Measurements from ENCODE around the gene SLC6A6. TPM values are rescaled to one million over a fixed set of nuclear protein-coding genes. Genes with fewer than 3 reads are reported as not detected.

The SLC6A6 gene
- total and polyA plus RNA-seq, 2 donors (not counting 1 experiment from before 2014, with no cell fraction given) = 8.9 to 24.0 TPM

DNA sequence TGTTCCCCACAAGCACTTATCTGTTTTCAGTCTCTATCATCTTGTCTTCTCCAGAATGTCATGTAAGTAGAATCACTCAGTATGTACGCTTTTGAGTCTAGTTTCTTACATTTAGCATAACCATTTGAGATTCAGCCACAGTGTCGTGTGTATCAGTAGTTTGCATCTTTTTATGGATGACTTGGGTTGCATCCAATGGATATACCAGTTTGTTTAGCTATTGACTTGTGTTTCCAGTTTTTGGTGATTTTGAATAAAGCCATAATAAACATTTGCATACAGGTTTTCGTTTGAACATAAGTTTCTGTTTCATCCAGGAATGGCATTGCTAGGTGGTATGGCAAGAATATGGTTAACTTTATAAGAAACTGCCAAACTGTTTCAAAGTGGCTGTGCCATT is 125.7 kb downstream of the SLC6A6 start:
- Histone ChIP-seq H3K36me3 (ENCODE audit: control insufficient read depth, insufficient read depth, low read length) (no peaks in the 10 kb centered on the region), H3K27me3 (ENCODE audit: control insufficient read depth, insufficient read depth, low read length) (no peaks in the 10 kb centered on the region), H3K9me3 (ENCODE audit: control insufficient read depth, insufficient read depth, low read depth, low read length) (no peaks in the 10 kb centered on the region), H3K9ac (ENCODE audit: insufficient read depth, low read length) (no peak overlapping the region), H3K4me1 (ENCODE audit: control insufficient read depth, extremely low read depth, insufficient read depth, low read length) (no peaks in the 10 kb centered on the region), H3K79me2 (ENCODE audit: control insufficient read depth, insufficient read depth, low read length) (no peaks in the 10 kb centered on the region), H3K4me2 (ENCODE audit: extremely low read depth, insufficient read depth, low read length) (no peak overlapping the region), H3K27ac (ENCODE audit: insufficient read depth, low read length) (no peak overlapping the region), H4K20me1 (ENCODE audit: control insufficient read depth, extremely low read depth, insufficient read depth, low read length) (no peaks in the 10 kb centered on the region), H3K4me3 (replicated peaks in 1 of 4; ENCODE audit: control extremely low read depth in 1 of 4, insufficient read depth in 1 of 4, low read depth in 3 of 4, low read length in 4 of 4) (no peak overlapping the region), H2AFZ (ENCODE audit: low read length) (no peak overlapping the region)
- no peak for TF ChIP-seq EZH2 (IDR thresholded peaks at IDR 0.05; ENCODE audit: low read length, missing control alignments)
- TF ChIP-seq, protein P1, sequence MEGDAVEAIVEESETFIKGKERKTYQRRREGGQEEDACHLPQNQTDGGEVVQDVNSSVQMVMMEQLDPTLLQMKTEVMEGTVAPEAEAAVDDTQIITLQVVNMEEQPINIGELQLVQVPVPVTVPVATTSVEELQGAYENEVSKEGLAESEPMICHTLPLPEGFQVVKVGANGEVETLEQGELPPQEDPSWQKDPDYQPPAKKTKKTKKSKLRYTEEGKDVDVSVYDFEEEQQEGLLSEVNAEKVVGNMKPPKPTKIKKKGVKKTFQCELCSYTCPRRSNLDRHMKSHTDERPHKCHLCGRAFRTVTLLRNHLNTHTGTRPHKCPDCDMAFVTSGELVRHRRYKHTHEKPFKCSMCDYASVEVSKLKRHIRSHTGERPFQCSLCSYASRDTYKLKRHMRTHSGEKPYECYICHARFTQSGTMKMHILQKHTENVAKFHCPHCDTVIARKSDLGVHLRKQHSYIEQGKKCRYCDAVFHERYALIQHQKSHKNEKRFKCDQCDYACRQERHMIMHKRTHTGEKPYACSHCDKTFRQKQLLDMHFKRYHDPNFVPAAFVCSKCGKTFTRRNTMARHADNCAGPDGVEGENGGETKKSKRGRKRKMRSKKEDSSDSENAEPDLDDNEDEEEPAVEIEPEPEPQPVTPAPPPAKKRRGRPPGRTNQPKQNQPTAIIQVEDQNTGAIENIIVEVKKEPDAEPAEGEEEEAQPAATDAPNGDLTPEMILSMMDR (conservative IDR thresholded peaks at IDR 0.05 in 1 of 2, IDR thresholded peaks at IDR 0.05 in 1 of 2; ENCODE audit: low read depth in 1 of 2, low read length in 2 of 2) = no peak
- no peak for DNase-seq (ENCODE audit: low read depth in 2 of 2)

DNA sequence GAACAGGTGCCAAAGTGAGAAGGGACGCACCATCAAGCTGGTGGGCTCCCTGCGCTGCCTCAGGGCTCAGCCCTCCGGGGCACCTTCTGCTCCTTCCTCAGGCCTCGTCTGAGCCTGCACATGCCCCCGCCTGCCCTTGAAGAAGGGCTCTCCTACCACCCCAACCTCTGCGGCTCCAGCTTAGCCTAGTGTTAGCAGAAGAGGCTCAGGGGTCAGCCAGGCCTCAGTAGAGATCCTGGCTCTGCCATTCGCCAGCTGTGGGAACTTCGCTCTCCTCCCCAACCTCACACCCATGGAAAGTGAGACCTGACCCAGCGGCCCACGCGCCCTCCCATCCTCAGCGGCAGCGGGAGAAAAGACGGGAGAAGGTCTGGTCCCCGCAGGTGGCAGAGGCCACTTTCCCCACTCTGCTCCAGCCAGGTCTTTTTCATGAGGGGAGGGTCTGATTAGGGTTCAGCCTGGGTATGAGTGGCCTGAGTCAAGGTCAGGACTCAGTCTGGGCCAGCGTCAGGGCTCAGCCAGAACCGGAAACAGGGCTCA is 129.5 kb downstream of the SLC6A6 start:
- Histone ChIP-seq H4K20me1 (ENCODE audit: control insufficient read depth, extremely low read depth, insufficient read depth, low read length) (no peaks in the 10 kb centered on the region), H2AFZ (ENCODE audit: low read length) (no peak overlapping the region), H3K9ac (ENCODE audit: insufficient read depth, low read length) (no peak overlapping the region), H3K79me2 (ENCODE audit: control insufficient read depth, insufficient read depth, low read length) (no peaks in the 10 kb centered on the region), H3K4me2 (ENCODE audit: extremely low read depth, insufficient read depth, low read length) (no peak overlapping the region), H3K4me3 (replicated peaks in 1 of 4; ENCODE audit: control extremely low read depth in 1 of 4, insufficient read depth in 1 of 4, low read depth in 3 of 4, low read length in 4 of 4) (no peak overlapping the region), H3K4me1 (ENCODE audit: control insufficient read depth, extremely low read depth, insufficient read depth, low read length) (no peaks in the 10 kb centered on the region), H3K27ac (ENCODE audit: insufficient read depth, low read length) (no peak overlapping the region), H3K36me3 (ENCODE audit: control insufficient read depth, insufficient read depth, low read length) (no peaks in the 10 kb centered on the region), H3K9me3 (ENCODE audit: control insufficient read depth, insufficient read depth, low read depth, low read length) (no peaks in the 10 kb centered on the region), H3K27me3 (ENCODE audit: control insufficient read depth, insufficient read depth, low read length) (no peaks in the 10 kb centered on the region)
- no peak for DNase-seq (ENCODE audit: low read depth in 2 of 2)
- no peak for TF ChIP-seq EZH2 (IDR thresholded peaks at IDR 0.05; ENCODE audit: low read length, missing control alignments)
- TF ChIP-seq, protein P1 (conservative IDR thresholded peaks at IDR 0.05 in 1 of 2, IDR thresholded peaks at IDR 0.05 in 1 of 2; ENCODE audit: low read depth in 1 of 2, low read length in 2 of 2) = no peak

DNA sequence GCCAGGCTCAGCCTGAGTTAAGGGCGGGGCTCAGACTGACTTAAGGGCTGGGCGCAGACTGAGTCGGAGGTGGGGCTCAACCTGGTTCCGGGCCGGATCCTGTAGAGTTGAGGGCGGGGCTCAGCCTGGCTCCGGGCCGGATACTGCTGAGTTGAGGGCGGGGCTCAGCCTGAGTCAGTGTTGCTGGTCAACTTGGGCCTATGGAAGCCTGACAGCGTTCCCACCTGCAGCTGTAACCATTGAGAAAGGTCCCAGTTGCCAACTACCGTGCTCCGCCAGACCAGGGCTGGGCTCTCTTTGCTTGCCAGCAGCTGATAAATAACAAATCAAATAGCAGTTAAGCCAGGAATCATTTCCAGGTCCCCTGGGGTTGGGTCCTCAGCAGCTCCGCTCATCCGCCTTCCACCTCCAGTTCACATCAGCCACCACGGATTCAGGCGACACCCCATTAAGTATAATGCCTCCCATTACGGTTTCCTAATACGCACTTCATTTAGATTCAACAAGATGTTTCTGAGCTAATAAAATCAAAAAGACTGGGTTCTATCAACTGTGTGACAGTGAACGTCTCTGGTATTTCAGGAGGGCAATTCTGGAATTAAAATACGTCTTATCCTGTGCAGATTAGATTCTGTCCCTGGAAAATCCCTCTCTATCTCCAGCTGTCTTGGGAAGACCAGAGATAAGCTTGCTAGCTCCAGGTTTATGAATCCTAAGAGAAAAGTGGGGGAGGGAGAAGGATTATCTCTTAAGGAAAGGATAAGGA is 130.5 kb downstream of the SLC6A6 start:
- TF ChIP-seq, protein P1 (conservative IDR thresholded peaks at IDR 0.05 in 1 of 2, IDR thresholded peaks at IDR 0.05 in 1 of 2; ENCODE audit: low read depth in 1 of 2, low read length in 2 of 2) = no peak
- TF ChIP-seq EZH2 (IDR thresholded peaks at IDR 0.05; ENCODE audit: low read length, missing control alignments) = no peak

More for the DNA sequence above, 130.5 kb downstream of the SLC6A6 start:
- no peak overlapping the region for H3K4me3 ChIP-seq (replicated peaks in 1 of 4; ENCODE audit: control extremely low read depth in 1 of 4, insufficient read depth in 1 of 4, low read depth in 3 of 4, low read length in 4 of 4)
- H3K27ac ChIP-seq (ENCODE audit: insufficient read depth, low read length) = no peak overlapping the region
- H3K79me2 ChIP-seq (ENCODE audit: control insufficient read depth, insufficient read depth, low read length) = no peaks in the 10 kb centered on the region
- no peak overlapping the region for H3K9ac ChIP-seq (ENCODE audit: insufficient read depth, low read length)
- H3K4me1 ChIP-seq (ENCODE audit: control insufficient read depth, extremely low read depth, insufficient read depth, low read length) = no peaks in the 10 kb centered on the region
- H4K20me1 ChIP-seq (ENCODE audit: control insufficient read depth, extremely low read depth, insufficient read depth, low read length) = no peaks in the 10 kb centered on the region
- H3K4me2 ChIP-seq (ENCODE audit: extremely low read depth, insufficient read depth, low read length) = no peak overlapping the region
- H3K36me3 ChIP-seq (ENCODE audit: control insufficient read depth, insufficient read depth, low read length) = no peaks in the 10 kb centered on the region
- DNase-seq (ENCODE audit: low read depth in 2 of 2) = no peak
- no peaks in the 10 kb centered on the region for H3K27me3 ChIP-seq (ENCODE audit: control insufficient read depth, insufficient read depth, low read length)
- H3K9me3 ChIP-seq (ENCODE audit: control insufficient read depth, insufficient read depth, low read depth, low read length) = no peaks in the 10 kb centered on the region
- no peak overlapping the region for H2AFZ ChIP-seq (ENCODE audit: low read length)
